Esophagus muscularis mucosa (tissue), 3 donors: ENCODE data around the gene LRRC3C.

ENCODE experiments used
- CTCF ChIP-seq, 3 experiments: fragments of 200-600 bp in 2 of 3; fragments of 450-650 bp in 1 of 3; sonication (generic) in 2 of 3; IDR thresholded peaks; one replicate each; pipeline ENCODE4 v1.5.1; 2017 to 2019; ENCODE audit warnings: antibody characterized with exemption in 3 of 3, mild to moderate bottlenecking in 2 of 3, moderate library complexity in 1 of 3
- POLR2A ChIP-seq: fragments of 450-650 bp; IDR thresholded peaks from one replicate; pipeline ENCODE4 v1.6.1; 2017; ENCODE audit warnings: antibody characterized with exemption, moderate library complexity, mild to moderate bottlenecking, low read depth

DNA sequence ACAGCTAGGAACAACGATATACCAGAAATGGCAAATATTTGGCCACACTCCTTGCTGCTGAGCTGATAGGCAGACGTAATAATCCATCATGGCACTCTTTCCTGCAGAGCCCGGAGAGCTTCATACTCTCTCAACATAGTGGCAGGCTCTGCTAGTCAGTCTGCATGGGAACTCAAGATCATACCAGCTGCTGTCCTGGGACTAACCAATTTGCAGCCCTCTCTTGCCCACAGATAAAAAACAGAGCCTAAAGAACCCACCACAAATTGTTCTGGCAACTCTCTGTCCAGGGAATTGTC is 22.6 kb upstream of the LRRC3C start:
- TF ChIP-seq CTCF (IDR thresholded peaks at IDR 0.05) (no peak), POLR2A (no peak)
